Activated CD4-positive, alpha-beta T cell treated with anti-CD3 and anti-CD28 coated beads, Interleukin-2, amount 50 U/mL, for 16 hours (primary cell): Measurements from ENCODE around the gene GRIN2A.

Experiments used
- DNase-seq: peaks from one replicate; pipeline ENCODE4 v3.0.0-alpha.2; 2020

The GRIN2A gene

GRCh38 chr16:10181196-10182162, 749 bp downstream of the GRIN2A start:
- peak; percentile 50 for DNase-seq

- DNase-seq, result peak; percentile 40
These were observed 1.5 kb downstream of the GRIN2A start for GRCh38 chr16:10180771-10181163.

DNA sequence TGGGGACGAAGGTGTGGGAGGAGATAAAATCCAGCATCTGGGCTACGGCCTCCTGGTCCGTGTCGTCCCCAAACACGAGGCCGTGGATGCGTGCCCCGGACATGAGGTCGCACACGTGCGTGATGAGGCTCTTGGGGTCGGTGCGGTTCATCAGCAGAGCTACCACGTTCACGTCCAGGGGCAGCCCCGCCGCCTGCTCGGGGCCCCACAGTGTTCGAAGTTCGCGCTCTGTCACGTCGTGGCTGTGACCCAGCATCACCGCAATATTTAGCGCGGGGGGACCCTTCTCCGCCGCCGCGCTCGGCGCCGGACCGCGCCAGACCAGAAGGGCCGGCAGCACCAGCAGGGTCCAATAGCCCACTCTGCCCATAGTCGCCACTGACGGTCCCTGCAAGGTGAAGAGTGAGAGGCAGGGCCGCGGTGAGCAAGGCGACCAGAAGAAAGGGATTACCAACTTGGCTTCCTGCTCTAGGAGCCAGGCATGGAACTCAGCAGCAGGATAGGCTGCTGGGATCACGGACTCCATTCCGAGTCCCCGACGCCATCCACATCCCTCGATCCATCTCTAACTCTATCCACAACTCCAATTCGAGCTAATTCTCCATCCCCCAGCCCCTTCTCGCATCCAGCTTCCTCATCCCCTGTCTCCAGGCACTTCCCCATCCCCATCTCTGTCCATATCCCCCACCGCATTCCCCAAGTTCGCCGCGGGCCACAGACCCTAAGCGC, 2.0 kb downstream of the GRIN2A start:
- no peak for DNase-seq

GRCh38 chr16:10178526-10178925, 3.7 kb downstream of the GRIN2A start:
- no peak for DNase-seq

- DNase-seq, result no peak
These were observed 4.1 kb downstream of the GRIN2A start for GRCh38 chr16:10178080-10178479.

- DNase-seq, result no peak
These were observed 9.2 kb downstream of the GRIN2A start for GRCh38 chr16:10172848-10173655.

DNA sequence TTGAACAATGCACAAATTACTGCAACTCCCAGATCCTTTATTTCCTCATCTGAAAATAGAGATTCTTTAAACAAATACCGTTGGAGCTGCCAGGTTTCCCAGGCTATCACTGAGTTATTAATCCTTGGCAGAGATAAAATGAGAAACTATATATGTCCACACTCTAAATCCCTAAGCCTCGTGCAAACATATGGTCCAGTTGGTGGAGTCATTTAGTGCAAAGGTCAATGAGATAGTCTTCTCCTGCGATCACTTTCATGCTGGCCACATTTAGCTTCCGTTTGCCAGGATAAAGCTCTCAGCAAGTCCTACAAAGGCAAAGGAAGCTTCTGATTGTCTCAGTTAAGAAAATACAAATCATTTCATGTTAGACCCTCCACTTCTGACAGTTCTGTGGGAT, 11.0 kb downstream of the GRIN2A start:
- DNase-seq, result no peak

- DNase-seq, result no peak
These were observed 12.3 kb downstream of the GRIN2A start for GRCh38 chr16:10169904-10170410.

GRCh38 chr16:10169031-10169430, 13.2 kb downstream of the GRIN2A start:
- no peak for DNase-seq

- no peak for DNase-seq
These were observed 14.0 kb downstream of the GRIN2A start for GRCh38 chr16:10168258-10168657.

DNA sequence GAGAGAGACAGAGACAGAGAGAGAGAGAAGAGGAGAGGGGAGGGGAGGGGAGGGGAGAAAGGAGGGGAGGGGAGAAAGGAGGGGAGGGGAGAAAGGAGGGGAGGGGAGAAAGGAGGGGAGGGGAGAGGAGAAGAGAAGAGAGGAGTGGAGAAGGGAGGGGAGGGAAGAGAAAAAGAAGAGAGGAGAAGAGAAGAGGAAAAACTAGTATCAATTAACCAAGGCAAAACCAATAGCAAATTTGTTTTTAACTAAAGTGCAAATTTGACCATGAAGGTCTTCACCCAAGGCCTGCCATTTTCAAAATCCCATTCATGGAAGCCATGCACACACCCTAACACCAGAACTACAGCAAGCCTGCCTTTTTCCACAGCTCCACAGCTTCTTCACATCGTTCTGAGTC, 16.6 kb downstream of the GRIN2A start:
- DNase-seq, result no peak

DNA sequence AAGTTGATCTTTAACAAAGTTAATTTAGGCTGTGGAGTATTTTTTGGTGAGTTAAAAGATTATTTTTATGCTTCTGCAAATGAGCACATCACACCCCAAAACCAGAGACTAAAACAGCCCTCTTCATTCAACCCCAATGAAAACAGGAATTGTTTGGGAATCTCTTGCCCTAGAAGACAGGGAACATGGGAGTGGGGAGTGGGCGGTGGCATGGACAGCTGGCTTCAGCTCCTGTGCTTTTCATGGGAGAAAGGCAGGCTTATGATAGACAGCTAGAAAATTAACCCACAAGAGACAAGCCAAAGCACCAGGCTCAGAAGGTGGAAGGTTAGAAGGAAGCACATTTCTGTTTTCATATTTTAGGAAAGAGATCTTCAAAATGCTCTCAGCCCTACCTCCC, 19.2 kb downstream of the GRIN2A start:
- DNase-seq, result no peak

GRCh38 chr16:10156099-10156498, 26.1 kb downstream of the GRIN2A start:
- no peak for DNase-seq

DNA sequence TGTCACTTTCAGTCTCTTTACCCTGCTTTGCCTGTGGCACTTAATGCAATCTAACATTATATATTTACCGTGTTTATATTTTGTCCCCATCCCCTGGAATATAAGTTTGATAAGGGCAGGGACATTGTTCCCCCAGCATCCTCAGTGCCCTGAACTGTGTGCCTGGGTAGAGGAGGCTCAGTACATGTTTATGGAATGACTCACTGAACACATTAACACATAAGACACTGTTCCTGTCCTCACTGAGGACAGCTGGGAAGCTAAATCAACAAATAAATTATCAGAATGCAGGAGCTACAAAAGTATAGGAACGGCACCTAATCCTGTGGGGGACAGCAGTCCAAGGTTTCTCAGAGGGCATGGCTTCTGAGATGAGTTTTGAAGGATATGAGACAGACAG, 27.8 kb downstream of the GRIN2A start:
- no peak for DNase-seq

DNA sequence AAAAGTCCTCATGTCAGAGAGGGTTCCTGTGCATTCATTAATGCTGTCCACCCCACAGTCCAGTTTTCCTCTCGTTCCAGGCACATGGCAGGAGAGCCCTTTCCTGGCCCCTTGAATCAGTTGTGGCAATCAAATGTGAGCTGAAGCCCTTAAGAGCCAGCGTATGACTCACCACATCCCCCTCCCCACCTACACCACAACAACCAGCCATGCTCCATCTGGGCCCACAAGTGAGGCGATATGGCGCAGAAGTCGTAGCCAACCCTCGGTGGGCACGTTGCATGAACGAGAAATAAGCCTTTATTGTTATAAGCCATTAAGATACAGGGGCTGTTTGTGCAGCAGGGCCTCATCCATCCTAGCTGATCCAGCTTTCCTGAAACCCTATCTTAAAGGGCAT, 28.2 kb downstream of the GRIN2A start:
- DNase-seq, result no peak

- no peak for DNase-seq
These were observed 30.5 kb downstream of the GRIN2A start for GRCh38 chr16:10151718-10152117.

DNA sequence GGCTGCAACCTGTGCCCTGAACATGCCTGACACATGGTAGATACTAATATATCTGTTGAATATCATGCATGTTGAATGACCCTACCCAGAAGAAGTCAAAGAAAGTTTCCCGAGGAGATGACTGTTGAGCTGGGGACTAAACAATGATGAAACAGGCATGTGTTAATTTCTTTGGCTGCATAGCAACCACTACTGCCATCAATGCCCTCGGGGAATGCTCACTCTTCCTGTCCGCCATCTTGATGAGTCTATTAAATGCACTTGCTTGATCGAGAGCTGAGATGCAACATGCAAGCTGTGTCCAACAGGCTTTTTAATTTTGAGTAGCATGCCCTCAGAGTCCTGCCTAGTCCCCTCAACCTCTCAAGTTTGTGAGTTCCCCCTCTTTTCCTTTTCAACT, 31.3 kb downstream of the GRIN2A start:
- no peak for DNase-seq

DNA sequence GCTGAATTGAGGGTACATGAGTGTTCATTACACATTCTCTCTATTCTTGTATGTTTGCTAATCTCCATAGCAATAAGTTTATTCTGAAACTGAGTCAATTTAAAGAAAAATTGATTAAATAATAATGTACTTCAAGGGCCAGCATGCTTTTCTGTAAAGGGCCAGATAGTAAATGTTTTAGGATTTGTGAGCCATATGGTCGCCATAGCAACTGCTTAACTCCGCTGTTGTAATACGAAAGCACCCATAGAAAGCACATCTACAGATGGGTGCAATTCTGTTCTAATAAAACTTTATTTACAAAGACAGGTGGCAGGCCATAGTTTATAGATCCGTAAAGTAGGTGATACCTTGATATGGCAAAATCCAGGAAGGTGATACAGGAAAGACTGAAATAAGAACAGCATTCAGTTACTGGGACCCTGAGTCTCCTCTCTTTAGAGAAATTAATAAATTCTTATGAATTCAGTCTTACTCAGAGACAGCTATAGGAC, 36.6 kb downstream of the GRIN2A start:
- no peak for DNase-seq

GRCh38 chr16:10141671-10142070, 40.6 kb downstream of the GRIN2A start:
- no peak for DNase-seq

- DNase-seq, result no peak
These were observed 43.3 kb downstream of the GRIN2A start for GRCh38 chr16:10138881-10139280.

- DNase-seq, result no peak
These were observed 44.9 kb downstream of the GRIN2A start for GRCh38 chr16:10137341-10137740.

- DNase-seq, result no peak
These were observed 45.3 kb downstream of the GRIN2A start for GRCh38 chr16:10136916-10137315.

DNA sequence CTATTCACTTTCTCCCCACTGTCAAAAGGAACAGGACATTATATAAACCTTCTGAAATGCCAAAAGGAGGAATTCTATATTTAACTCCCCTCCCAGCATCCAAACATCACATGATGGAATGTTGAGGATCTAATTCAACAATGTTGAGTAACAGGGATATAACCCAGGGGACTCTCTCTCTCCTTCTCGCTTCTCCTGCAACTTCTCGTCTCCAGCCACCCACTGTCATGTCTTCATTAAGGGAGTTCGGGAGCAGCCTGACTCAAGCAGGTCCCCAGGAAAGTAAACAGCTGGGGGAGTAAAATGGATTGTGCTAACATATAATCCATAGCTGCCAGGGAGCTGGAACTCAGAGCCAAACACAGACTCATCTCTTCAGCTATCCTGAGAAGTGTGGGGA, 51.7 kb downstream of the GRIN2A start:
- no peak for DNase-seq
